Measurements from ENCODE around the gene GDPD1. TPM values are rescaled to one million over a fixed set of nuclear protein-coding genes. Genes with fewer than 3 reads are reported as not detected.

GDPD1 gene
- total and polyA plus RNA-seq, 2 experiments from 2014 or later = 0.40 to 2.3 TPM

- no peak overlapping the region for H2AFZ ChIP-seq
- H3K9me3 ChIP-seq (ENCODE audit: low read depth) = no peaks in the 10 kb centered on the region
- H3K4me2 ChIP-seq (ENCODE audit: unreplicated experiment) = no peak overlapping the region
- in situ Hi-C loops (cut with MboI) = no loop called here
- no peaks in the 10 kb centered on the region for H3K9me2 ChIP-seq (ENCODE audit: insufficient read depth)
- no peaks in the 10 kb centered on the region for H4K20me1 ChIP-seq (ENCODE audit: insufficient read depth)
- no peaks in the 10 kb centered on the region for H3K36me3 ChIP-seq (ENCODE audit: low read depth)
- no peak overlapping the region for H3K4me3 ChIP-seq
- H3K79me2 ChIP-seq (ENCODE audit: insufficient read depth) = no peaks in the 10 kb centered on the region
- H3K27ac ChIP-seq = no peak overlapping the region
- DNase-seq = no peak
- no peak overlapping the region for H3K9ac ChIP-seq
- 95 to 97% methylated on average over 4 of the region's 4 CpGs for WGBS, 2 experiments (ENCODE audit: low coverage in 1 of 2, low lambda C conversion rate in 2 of 2, missing lambda C conversion rate in 2 of 2)
- H3F3A ChIP-seq (ENCODE audit: insufficient read depth) = no peaks in the 10 kb centered on the region
- H3K4me1 ChIP-seq (ENCODE audit: insufficient read depth) = no peaks in the 10 kb centered on the region
- H3K27me3 ChIP-seq (replicated peaks; ENCODE audit: insufficient read depth) = no peaks in the 10 kb centered on the region
- no peak for TF ChIP-seq EZH2phosphoT487 (IDR thresholded peaks at IDR 0.05; ENCODE audit: insufficient read depth, low read depth)
- TF ChIP-seq EZH2 (IDR thresholded peaks at IDR 0.05; ENCODE audit: insufficient read depth, poor library complexity, severe bottlenecking) = no peak
These were observed 56.7 kb downstream of the GDPD1 start for GRCh38 chr17:59277031-59277430.

- TF ChIP-seq EZH2phosphoT487 (IDR thresholded peaks at IDR 0.05; ENCODE audit: insufficient read depth, low read depth) (no peak), EZH2 (IDR thresholded peaks at IDR 0.05; ENCODE audit: insufficient read depth, poor library complexity, severe bottlenecking) (no peak)
- no peak overlapping the region for H3K9ac ChIP-seq
- no peaks in the 10 kb centered on the region for H3K4me1 ChIP-seq (ENCODE audit: insufficient read depth)
- H4K20me1 ChIP-seq (ENCODE audit: insufficient read depth) = no peaks in the 10 kb centered on the region
- no peak overlapping the region for H3K4me3 ChIP-seq
- no peaks in the 10 kb centered on the region for H3F3A ChIP-seq (ENCODE audit: insufficient read depth)
- no peak for DNase-seq
- H3K9me2 ChIP-seq (ENCODE audit: insufficient read depth) = no peaks in the 10 kb centered on the region
- no peak overlapping the region for H2AFZ ChIP-seq
- H3K27me3 ChIP-seq (replicated peaks; ENCODE audit: insufficient read depth) = no peaks in the 10 kb centered on the region
- no peak overlapping the region for H3K4me2 ChIP-seq (ENCODE audit: unreplicated experiment)
- H3K36me3 ChIP-seq (ENCODE audit: low read depth) = no peaks in the 10 kb centered on the region
- H3K79me2 ChIP-seq (ENCODE audit: insufficient read depth) = no peaks in the 10 kb centered on the region
- WGBS, 2 experiments (ENCODE audit: low coverage in 1 of 2, low lambda C conversion rate in 2 of 2, missing lambda C conversion rate in 2 of 2) = 77 to 80% methylated on average over 4 of the region's 4 CpGs
- no peak overlapping the region for H3K27ac ChIP-seq
- in situ Hi-C loops (cut with MboI) = no loop called here
- no peaks in the 10 kb centered on the region for H3K9me3 ChIP-seq (ENCODE audit: low read depth)
These were observed 58.1 kb downstream of the GDPD1 start for GRCh38 chr17:59278406-59278805.

- Histone ChIP-seq H3K9me2 (ENCODE audit: insufficient read depth) (no peaks in the 10 kb centered on the region), H3K9me3 (ENCODE audit: low read depth) (no peaks in the 10 kb centered on the region), H3K4me3 (no peak overlapping the region), H3K4me1 (ENCODE audit: insufficient read depth) (no peaks in the 10 kb centered on the region), H3K36me3 (ENCODE audit: low read depth) (no peaks in the 10 kb centered on the region), H3K9ac (no peak overlapping the region), H3K4me2 (ENCODE audit: unreplicated experiment) (no peak overlapping the region), H3K27me3 (replicated peaks; ENCODE audit: insufficient read depth) (no peaks in the 10 kb centered on the region), H3F3A (ENCODE audit: insufficient read depth) (no peaks in the 10 kb centered on the region), H3K79me2 (ENCODE audit: insufficient read depth) (no peaks in the 10 kb centered on the region), H2AFZ (no peak overlapping the region), H4K20me1 (ENCODE audit: insufficient read depth) (no peaks in the 10 kb centered on the region), H3K27ac (no peak overlapping the region)
- WGBS, 2 experiments (ENCODE audit: low coverage in 1 of 2, low lambda C conversion rate in 2 of 2, missing lambda C conversion rate in 2 of 2) = 44 to 67% methylated on average over 2 to 4 of the region's 4 CpGs
- no peak for TF ChIP-seq EZH2 (IDR thresholded peaks at IDR 0.05; ENCODE audit: insufficient read depth, poor library complexity, severe bottlenecking)
- no peak for TF ChIP-seq EZH2phosphoT487 (IDR thresholded peaks at IDR 0.05; ENCODE audit: insufficient read depth, low read depth)
- in situ Hi-C loops (cut with MboI) = no loop called here
- peak; percentile 8 for DNase-seq
These were observed 64.0 kb downstream of the GDPD1 start for GRCh38 chr17:59284317-59284716.

- 12 to 25% methylated on average over 1 of the region's 1 CpG for WGBS, 2 experiments (ENCODE audit: low coverage in 1 of 2, low lambda C conversion rate in 2 of 2, missing lambda C conversion rate in 2 of 2)
- Histone ChIP-seq H3K27ac (no peak overlapping the region), H4K20me1 (ENCODE audit: insufficient read depth) (no peaks in the 10 kb centered on the region), H3K4me1 (ENCODE audit: insufficient read depth) (no peaks in the 10 kb centered on the region), H2AFZ (no peak overlapping the region), H3K4me2 (ENCODE audit: unreplicated experiment) (no peak overlapping the region), H3K79me2 (ENCODE audit: insufficient read depth) (no peaks in the 10 kb centered on the region), H3K9me3 (ENCODE audit: low read depth) (no peaks in the 10 kb centered on the region), H3K9ac (no peak overlapping the region), H3F3A (ENCODE audit: insufficient read depth) (no peaks in the 10 kb centered on the region), H3K4me3 (no peak overlapping the region), H3K27me3 (replicated peaks; ENCODE audit: insufficient read depth) (no peaks in the 10 kb centered on the region), H3K36me3 (ENCODE audit: low read depth) (no peaks in the 10 kb centered on the region), H3K9me2 (ENCODE audit: insufficient read depth) (no peaks in the 10 kb centered on the region)
- TF ChIP-seq EZH2phosphoT487 (IDR thresholded peaks at IDR 0.05; ENCODE audit: insufficient read depth, low read depth) (no peak), EZH2 (IDR thresholded peaks at IDR 0.05; ENCODE audit: insufficient read depth, poor library complexity, severe bottlenecking) (no peak)
- in situ Hi-C loops (cut with MboI) = no loop called here
- peak; percentile 21 for DNase-seq
These were observed 67.1 kb downstream of the GDPD1 start for GRCh38 chr17:59287452-59287851.

GRCh38 chr17:59287891-59288290, 67.6 kb downstream of the GDPD1 start:
- Histone ChIP-seq H3K79me2 (ENCODE audit: insufficient read depth) (no peaks in the 10 kb centered on the region), H3K4me3 (no peak overlapping the region), H3K9ac (no peak overlapping the region), H3K27ac (no peak overlapping the region), H3K36me3 (ENCODE audit: low read depth) (no peaks in the 10 kb centered on the region), H3K9me3 (ENCODE audit: low read depth) (no peaks in the 10 kb centered on the region), H3K4me1 (ENCODE audit: insufficient read depth) (no peaks in the 10 kb centered on the region), H4K20me1 (ENCODE audit: insufficient read depth) (no peaks in the 10 kb centered on the region), H3K4me2 (ENCODE audit: unreplicated experiment) (no peak overlapping the region), H2AFZ (no peak overlapping the region), H3K9me2 (ENCODE audit: insufficient read depth) (no peaks in the 10 kb centered on the region), H3K27me3 (replicated peaks; ENCODE audit: insufficient read depth) (no peaks in the 10 kb centered on the region), H3F3A (ENCODE audit: insufficient read depth) (no peaks in the 10 kb centered on the region)
- DNase-seq = no peak
- TF ChIP-seq EZH2 (IDR thresholded peaks at IDR 0.05; ENCODE audit: insufficient read depth, poor library complexity, severe bottlenecking) (no peak), EZH2phosphoT487 (IDR thresholded peaks at IDR 0.05; ENCODE audit: insufficient read depth, low read depth) (no peak)
- in situ Hi-C loops (cut with MboI) = no loop called here
- WGBS, 2 experiments (ENCODE audit: low coverage in 1 of 2, low lambda C conversion rate in 2 of 2, missing lambda C conversion rate in 2 of 2) = 74 to 80% methylated on average over 3 of the region's 3 CpGs
